ENCODE results near the gene TUSC2. TPM values are rescaled to one million over a fixed set of nuclear protein-coding genes. Genes with fewer than 3 reads are reported as not detected.

Gene TUSC2
- total and polyA plus RNA-seq, 2 donors (not counting 1 experiment from before 2014, with no cell fraction given), result 13.4 to 15.3 TPM

DNA sequence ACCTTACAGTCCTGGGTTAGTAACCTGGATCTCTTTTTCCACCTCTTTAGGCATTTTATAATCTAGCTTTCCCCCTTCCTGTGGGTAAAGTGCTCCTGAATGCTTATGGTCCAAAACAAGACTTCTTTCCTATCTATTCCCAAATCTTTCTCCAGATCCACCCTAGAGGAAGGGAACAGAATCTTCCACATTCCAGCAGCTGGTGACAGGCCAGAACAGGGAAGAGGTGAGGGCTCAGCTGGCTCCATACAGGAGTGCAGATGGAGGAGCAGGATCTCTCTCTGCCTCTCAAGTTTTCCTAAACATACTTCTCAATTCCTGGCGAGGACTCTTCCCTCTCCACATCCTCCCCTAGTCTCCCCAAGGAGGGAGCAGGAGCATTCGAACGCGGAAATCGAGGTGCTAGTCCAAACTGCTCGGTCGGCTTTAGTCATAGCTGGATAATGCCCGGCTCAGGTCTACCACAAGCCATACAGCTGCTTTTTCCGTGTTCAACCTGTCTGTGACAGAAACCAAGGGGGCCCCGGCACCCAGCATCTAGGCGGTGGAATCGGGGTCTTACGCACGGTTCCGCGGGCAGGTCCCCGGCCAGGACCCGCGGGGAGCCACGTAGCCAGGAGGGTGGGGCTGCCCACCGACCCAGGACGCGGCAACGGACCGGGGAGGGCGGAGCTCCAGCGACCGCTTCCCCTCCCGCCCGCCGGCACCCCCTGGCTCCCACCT is 8.6 kb upstream of the TUSC2 start:
- peaks cover 20% of the 10 kb centered on the region for H3K4me1 ChIP-seq (ENCODE audit: control insufficient read depth, extremely low read depth, insufficient read depth, low read length)
- peaks cover 3% of the 10 kb centered on the region for H3K36me3 ChIP-seq (ENCODE audit: control insufficient read depth, insufficient read depth, low read length)
- H3K27me3 ChIP-seq (ENCODE audit: control insufficient read depth, insufficient read depth, low read length), result no peaks in the 10 kb centered on the region
- peaks cover 69% of the 10 kb centered on the region for H3K79me2 ChIP-seq (ENCODE audit: control insufficient read depth, insufficient read depth, low read length)
- DNase-seq (ENCODE audit: low read depth in 2 of 2), result peak; percentile 26 to 31
- H3K4me2 ChIP-seq (ENCODE audit: extremely low read depth, insufficient read depth, low read length), result peak overlapping the region; percentile 75
- H3K9me3 ChIP-seq (ENCODE audit: control insufficient read depth, insufficient read depth, low read depth, low read length), result no peaks in the 10 kb centered on the region
- no peak for TF ChIP-seq EZH2 (IDR thresholded peaks at IDR 0.05; ENCODE audit: low read length, missing control alignments)
- TF ChIP-seq, protein P1, sequence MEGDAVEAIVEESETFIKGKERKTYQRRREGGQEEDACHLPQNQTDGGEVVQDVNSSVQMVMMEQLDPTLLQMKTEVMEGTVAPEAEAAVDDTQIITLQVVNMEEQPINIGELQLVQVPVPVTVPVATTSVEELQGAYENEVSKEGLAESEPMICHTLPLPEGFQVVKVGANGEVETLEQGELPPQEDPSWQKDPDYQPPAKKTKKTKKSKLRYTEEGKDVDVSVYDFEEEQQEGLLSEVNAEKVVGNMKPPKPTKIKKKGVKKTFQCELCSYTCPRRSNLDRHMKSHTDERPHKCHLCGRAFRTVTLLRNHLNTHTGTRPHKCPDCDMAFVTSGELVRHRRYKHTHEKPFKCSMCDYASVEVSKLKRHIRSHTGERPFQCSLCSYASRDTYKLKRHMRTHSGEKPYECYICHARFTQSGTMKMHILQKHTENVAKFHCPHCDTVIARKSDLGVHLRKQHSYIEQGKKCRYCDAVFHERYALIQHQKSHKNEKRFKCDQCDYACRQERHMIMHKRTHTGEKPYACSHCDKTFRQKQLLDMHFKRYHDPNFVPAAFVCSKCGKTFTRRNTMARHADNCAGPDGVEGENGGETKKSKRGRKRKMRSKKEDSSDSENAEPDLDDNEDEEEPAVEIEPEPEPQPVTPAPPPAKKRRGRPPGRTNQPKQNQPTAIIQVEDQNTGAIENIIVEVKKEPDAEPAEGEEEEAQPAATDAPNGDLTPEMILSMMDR (conservative IDR thresholded peaks at IDR 0.05 in 1 of 2, IDR thresholded peaks at IDR 0.05 in 1 of 2; ENCODE audit: low read depth in 1 of 2, low read length in 2 of 2), result no peak
- H2AFZ ChIP-seq (ENCODE audit: low read length), result no peak overlapping the region
- peak overlapping the region; percentile 79 to 95 (median 88) for H3K4me3 ChIP-seq (replicated peaks in 1 of 4; ENCODE audit: control extremely low read depth in 1 of 4, insufficient read depth in 1 of 4, low read depth in 3 of 4, low read length in 4 of 4)
- H3K9ac ChIP-seq (ENCODE audit: insufficient read depth, low read length), result peak overlapping the region; percentile 96
- no peaks in the 10 kb centered on the region for H4K20me1 ChIP-seq (ENCODE audit: control insufficient read depth, extremely low read depth, insufficient read depth, low read length)
- peak overlapping the region; percentile 97 for H3K27ac ChIP-seq (ENCODE audit: insufficient read depth, low read length)

DNA sequence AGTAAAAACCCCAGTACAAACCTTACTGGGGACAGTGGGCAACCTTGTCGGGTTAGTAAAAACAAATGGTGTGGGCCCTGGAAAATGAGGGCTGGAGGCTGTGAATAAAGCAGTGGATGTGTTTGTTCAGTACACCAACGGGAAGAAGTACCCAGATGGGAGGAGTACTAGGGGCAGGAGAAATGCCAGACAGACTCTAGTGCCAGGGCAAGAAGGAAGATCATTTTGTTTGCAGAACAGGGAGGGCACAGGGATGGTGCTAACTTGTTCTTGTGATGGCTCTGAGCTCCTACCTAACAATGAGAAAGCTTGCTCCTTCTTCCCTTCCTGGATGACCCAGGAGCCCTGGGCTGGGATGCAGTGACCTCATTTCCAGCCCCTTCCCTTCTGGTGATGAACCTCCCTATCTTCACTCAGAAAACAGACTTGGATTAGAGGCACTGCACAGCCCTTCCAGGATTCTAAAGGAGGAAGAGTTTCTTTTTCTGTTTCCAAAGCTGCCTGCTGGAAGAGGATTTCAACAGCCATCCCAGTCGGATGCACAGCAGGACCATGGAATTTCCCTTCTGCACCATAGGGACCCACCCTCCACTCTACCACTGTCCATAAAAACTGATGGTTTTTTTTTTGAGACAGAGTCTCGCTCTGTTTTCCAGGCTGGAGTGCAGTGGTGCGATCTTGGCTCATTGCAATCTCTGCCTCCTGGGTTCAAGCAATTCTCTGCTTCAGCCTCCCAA is 6.5 kb upstream of the TUSC2 start:
- H3K4me1 ChIP-seq (ENCODE audit: control insufficient read depth, extremely low read depth, insufficient read depth, low read length), result peaks cover 18% of the 10 kb centered on the region
- peak overlapping the region in 1 of 4 experiments; percentile 1 for H3K4me3 ChIP-seq (replicated peaks in 1 of 4; ENCODE audit: control extremely low read depth in 1 of 4, insufficient read depth in 1 of 4, low read depth in 3 of 4, low read length in 4 of 4)
- no peak for DNase-seq (ENCODE audit: low read depth in 2 of 2)
- H4K20me1 ChIP-seq (ENCODE audit: control insufficient read depth, extremely low read depth, insufficient read depth, low read length), result no peaks in the 10 kb centered on the region
- H3K4me2 ChIP-seq (ENCODE audit: extremely low read depth, insufficient read depth, low read length), result peak overlapping the region; percentile 64
- peaks cover 22% of the 10 kb centered on the region for H3K36me3 ChIP-seq (ENCODE audit: control insufficient read depth, insufficient read depth, low read length)
- TF ChIP-seq, protein P1 (conservative IDR thresholded peaks at IDR 0.05 in 1 of 2, IDR thresholded peaks at IDR 0.05 in 1 of 2; ENCODE audit: low read depth in 1 of 2, low read length in 2 of 2), result no peak
- TF ChIP-seq EZH2 (IDR thresholded peaks at IDR 0.05; ENCODE audit: low read length, missing control alignments), result no peak
- H3K79me2 ChIP-seq (ENCODE audit: control insufficient read depth, insufficient read depth, low read length), result peaks cover 75% of the 10 kb centered on the region
- H3K27me3 ChIP-seq (ENCODE audit: control insufficient read depth, insufficient read depth, low read length), result no peaks in the 10 kb centered on the region
- no peaks in the 10 kb centered on the region for H3K9me3 ChIP-seq (ENCODE audit: control insufficient read depth, insufficient read depth, low read depth, low read length)
- no peak overlapping the region for H2AFZ ChIP-seq (ENCODE audit: low read length)
- H3K9ac ChIP-seq (ENCODE audit: insufficient read depth, low read length), result peak overlapping the region; percentile 51
- peak overlapping the region; percentile 97 for H3K27ac ChIP-seq (ENCODE audit: insufficient read depth, low read length)

DNA sequence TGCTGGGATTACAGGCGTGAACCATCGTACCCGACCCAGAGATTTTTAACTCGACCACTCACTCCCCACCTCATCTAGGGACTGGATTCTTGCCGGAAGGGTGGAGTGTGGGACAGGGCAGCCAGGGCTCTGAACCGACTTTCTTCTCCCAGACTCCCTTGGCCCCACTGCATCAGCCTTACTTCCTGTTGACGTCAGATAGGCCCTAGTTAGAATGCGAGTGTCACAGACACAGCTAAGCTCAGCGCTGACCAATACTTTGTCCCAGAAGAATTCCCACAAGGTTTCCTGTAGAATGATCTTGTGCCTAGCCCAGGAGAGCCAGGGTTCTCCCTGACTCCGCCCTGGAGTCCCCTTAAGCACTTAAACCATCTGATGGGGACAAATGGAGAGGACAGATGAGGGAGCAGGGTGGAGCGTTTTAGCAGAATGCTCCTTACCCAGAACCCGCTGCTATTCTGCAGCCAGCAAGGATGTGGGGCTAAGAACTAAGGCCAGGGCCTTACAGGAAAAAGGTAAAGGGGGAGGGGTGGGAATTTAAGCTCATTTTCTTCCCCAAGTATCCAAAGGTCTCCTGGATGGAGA is 5.8 kb upstream of the TUSC2 start:
- Histone ChIP-seq H3K36me3 (ENCODE audit: control insufficient read depth, insufficient read depth, low read length) (peaks cover 23% of the 10 kb centered on the region), H3K27me3 (ENCODE audit: control insufficient read depth, insufficient read depth, low read length) (no peaks in the 10 kb centered on the region), H2AFZ (ENCODE audit: low read length) (no peak overlapping the region), H3K27ac (ENCODE audit: insufficient read depth, low read length) (peak overlapping the region; percentile 97), H3K9me3 (ENCODE audit: control insufficient read depth, insufficient read depth, low read depth, low read length) (no peaks in the 10 kb centered on the region), H3K4me2 (ENCODE audit: extremely low read depth, insufficient read depth, low read length) (peak overlapping the region; percentile 64), H3K9ac (ENCODE audit: insufficient read depth, low read length) (peak overlapping the region; percentile 51), H4K20me1 (ENCODE audit: control insufficient read depth, extremely low read depth, insufficient read depth, low read length) (no peaks in the 10 kb centered on the region), H3K4me3 (replicated peaks in 1 of 4; ENCODE audit: control extremely low read depth in 1 of 4, insufficient read depth in 1 of 4, low read depth in 3 of 4, low read length in 4 of 4) (peak overlapping the region in 1 of 4 experiments; percentile 1), H3K79me2 (ENCODE audit: control insufficient read depth, insufficient read depth, low read length) (peaks cover 73% of the 10 kb centered on the region), H3K4me1 (ENCODE audit: control insufficient read depth, extremely low read depth, insufficient read depth, low read length) (peaks cover 18% of the 10 kb centered on the region)
- DNase-seq (ENCODE audit: low read depth in 2 of 2), result peak; percentile 44 to 68
- TF ChIP-seq, protein P1 (conservative IDR thresholded peaks at IDR 0.05 in 1 of 2, IDR thresholded peaks at IDR 0.05 in 1 of 2; ENCODE audit: low read depth in 1 of 2, low read length in 2 of 2), result no peak
- TF ChIP-seq EZH2 (IDR thresholded peaks at IDR 0.05; ENCODE audit: low read length, missing control alignments), result no peak
